Renal cortex interstitium (tissue), 3 donors: ENCODE measurements around the gene CEACAM7. TPM values are rescaled to one million over a fixed set of nuclear protein-coding genes. Genes with fewer than 3 reads are reported as not detected.

Experiments
- polyA plus RNA-seq, 3 donors: library from polyadenylated mRNA; unstranded; fragments of 120-200 nt; gene quantifications; one replicate each; pipeline ENCODE4 v1.2.1, GENCODE V29; 2013; ENCODE audit not compliant: insufficient read length in 3 of 3

CEACAM7 gene
- polyA plus RNA-seq, 3 donors = not detected

Other genes with a start within 250 kb of the CEACAM7 start
- 10 to 100 TPM; 50.5 to 73.2 (median 59.1) TPM for gene DMAC2, start 248.4 kb downstream of the CEACAM7 start, polyA plus RNA-seq
- 1 to 10 TPM; 4.2 to 7.2 (median 6.2) TPM for gene ERICH4, start 245.1 kb downstream of the CEACAM7 start, polyA plus RNA-seq
- gene CEACAM21, start 112.1 kb downstream of the CEACAM7 start, polyA plus RNA-seq = 1 to 10 TPM; 1.3 to 1.8 (median 1.4) TPM
- under 1 TPM in 1 of 3 donors, not detected in 2; 0.12 TPM for gene CEACAM4, start 61.2 kb downstream of the CEACAM7 start, polyA plus RNA-seq
- gene CEACAM5, start 20.4 kb upstream of the CEACAM7 start, polyA plus RNA-seq = under 1 TPM in 1 of 3 donors, not detected in 2; 0.23 TPM
- gene CEACAM6, start 67.3 kb upstream of the CEACAM7 start, polyA plus RNA-seq = under 1 TPM; 0.06 to 0.22 (median 0.17) TPM
- gene CEACAM3, start 108.3 kb upstream of the CEACAM7 start, polyA plus RNA-seq = under 1 TPM in 2 of 3 donors, not detected in 1; 0.09 to 0.15 TPM
- gene LYPD4, start 156.4 kb upstream of the CEACAM7 start, polyA plus RNA-seq = not detected
- not detected for gene DMRTC2, start 156.8 kb upstream of the CEACAM7 start, polyA plus RNA-seq
- gene RPS19, start 172.0 kb upstream of the CEACAM7 start, polyA plus RNA-seq = 1,000 to 10,000 TPM; 1,302 to 1,867 (median 1,631) TPM
- 1 to 10 TPM in 2 of 3 donors, under 1 TPM in 1; 0.53 to 1.7 (median 1.6) TPM for gene CD79A, start 189.0 kb upstream of the CEACAM7 start, polyA plus RNA-seq
- gene ARHGEF1, start 194.9 kb upstream of the CEACAM7 start, polyA plus RNA-seq = 10 to 100 TPM; 40.1 to 63.7 (median 50.7) TPM
- under 1 TPM; 0.06 to 0.21 (median 0.12) TPM for gene ERFL, start 240.2 kb upstream of the CEACAM7 start, polyA plus RNA-seq